Measurements from ENCODE around the gene ACBD3.
A peak's percentile ranks its signal among the peaks of the same experiment; 100 is the strongest.

Gene ACBD3

GRCh38 chr1:226223157-226223785 lies 36.7 kb upstream of the ACBD3 start, which contains the start of gene MIXL1:
Gene MIXL1 (plus strand): TSS chr1:226223664. CDS start chr1:226223682, 18 bp downstream.
- Mint-ChIP-seq H3K27ac (no peak within 1 kb of the TSS), H3K9me3 (no peaks in the 10 kb centered on the region), H3K36me3 (ENCODE audit: low read depth) (peaks cover 7% of the 10 kb centered on the region), H3K27me3 (ENCODE audit: low read depth, poor library complexity) (peaks cover 5% of the 10 kb centered on the region), H3K4me1 (peaks cover 32% of the 10 kb centered on the region), H3K4me3 (peak within 1 kb of the TSS; percentile 87)
- DNase-seq: peak; percentile 70
- no peak for TF ChIP-seq CTCF (IDR thresholded peaks at IDR 0.05)

DNA sequence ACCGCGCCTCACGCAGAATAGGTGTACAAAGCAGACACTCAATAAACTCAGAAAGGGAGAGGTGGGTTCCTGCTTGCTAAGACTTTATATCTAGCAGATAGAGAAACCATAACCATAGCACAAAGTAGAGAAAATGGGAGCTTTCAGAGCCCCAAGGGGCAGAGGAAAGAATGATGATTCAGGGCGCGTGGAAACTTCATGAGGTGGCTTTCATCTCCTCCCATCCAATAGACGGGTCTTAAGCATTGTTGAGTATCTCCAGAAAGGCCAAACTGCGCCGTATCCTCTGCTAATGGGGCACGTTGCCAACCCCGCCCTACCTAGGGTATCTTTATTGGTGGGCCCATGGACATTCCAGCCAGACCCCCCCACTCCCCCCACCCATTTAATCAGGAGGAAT lies 36.1 kb upstream of the ACBD3 start:
- no peak for TF ChIP-seq CTCF (IDR thresholded peaks at IDR 0.05)
- DNase-seq: no peak
- Mint-ChIP-seq H3K27ac (no peak overlapping the region), H3K9me3 (no peaks in the 10 kb centered on the region), H3K27me3 (ENCODE audit: low read depth, poor library complexity) (peaks cover 5% of the 10 kb centered on the region), H3K4me3 (peak overlapping the region; percentile 71), H3K36me3 (ENCODE audit: low read depth) (peaks cover 7% of the 10 kb centered on the region), H3K4me1 (peaks cover 34% of the 10 kb centered on the region)

DNA sequence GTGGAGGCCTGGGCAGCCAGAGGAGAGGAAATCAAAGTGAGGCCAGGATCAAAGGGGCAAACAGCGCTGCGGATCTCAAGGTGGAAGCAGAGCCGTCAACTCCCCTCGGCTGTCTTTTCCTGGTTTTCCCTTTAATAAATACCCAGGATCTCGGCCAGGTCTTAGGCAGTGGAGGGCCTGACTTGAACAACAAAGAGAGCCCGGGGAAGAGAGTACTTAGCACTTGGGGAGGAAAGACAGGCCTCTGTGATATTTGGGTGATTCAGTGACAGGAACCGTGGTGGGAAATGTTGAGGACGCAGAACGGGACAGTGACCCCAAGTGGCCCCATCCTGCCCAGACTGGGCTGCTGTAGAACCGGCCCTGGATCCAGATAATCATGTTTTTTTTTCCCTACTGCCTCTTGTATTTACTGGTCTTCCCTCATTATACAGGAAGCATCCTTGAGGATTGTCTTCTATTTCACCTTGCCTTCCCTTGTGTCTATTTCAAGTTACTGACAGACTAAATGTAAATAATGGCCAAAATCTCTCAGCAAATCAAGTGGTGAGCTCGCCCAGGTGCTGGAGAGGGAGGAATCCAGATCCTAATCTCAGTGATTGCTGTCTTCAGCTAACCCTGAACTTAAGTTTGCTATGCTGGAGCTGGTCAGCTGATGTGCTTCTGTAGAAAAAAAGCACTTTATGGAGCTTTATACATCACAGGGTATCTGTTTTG lies 34.1 kb upstream of the ACBD3 start:
- no peak for DNase-seq
- H3K4me3 Mint-ChIP-seq: peak overlapping the region; percentile 8
- H3K9me3 Mint-ChIP-seq: no peaks in the 10 kb centered on the region
- peaks cover under 1% of the 10 kb centered on the region for H3K36me3 Mint-ChIP-seq (ENCODE audit: low read depth)
- peaks cover 5% of the 10 kb centered on the region for H3K27me3 Mint-ChIP-seq (ENCODE audit: low read depth, poor library complexity)
- peaks cover 48% of the 10 kb centered on the region for H3K4me1 Mint-ChIP-seq
- peak overlapping the region; percentile 3 for H3K27ac Mint-ChIP-seq
- no peak for TF ChIP-seq CTCF (IDR thresholded peaks at IDR 0.05)

DNA sequence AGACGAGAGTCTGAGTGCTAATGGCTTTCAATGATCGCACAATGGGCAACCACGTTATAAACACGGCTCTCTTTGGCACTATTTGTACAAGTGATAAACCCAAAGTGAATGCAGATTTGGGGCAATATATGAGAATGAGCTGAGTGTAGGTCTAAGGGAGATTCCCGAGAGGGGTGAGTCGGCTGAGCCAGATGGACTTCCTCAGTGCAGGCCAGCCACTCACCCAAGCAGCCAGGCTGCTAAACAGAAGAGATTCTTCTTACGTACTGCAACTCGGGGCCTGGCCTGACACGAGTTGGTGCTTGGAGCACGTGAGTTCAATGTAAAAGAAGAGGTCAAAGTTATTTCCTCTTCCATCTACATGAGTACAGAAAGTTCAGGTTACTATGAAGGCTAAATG lies 30.7 kb upstream of the ACBD3 start:
- Mint-ChIP-seq H3K27me3 (ENCODE audit: low read depth, poor library complexity) (peaks cover 4% of the 10 kb centered on the region), H3K4me1 (peaks cover 56% of the 10 kb centered on the region), H3K9me3 (no peaks in the 10 kb centered on the region), H3K27ac (peak overlapping the region; percentile 50), H3K4me3 (no peak overlapping the region), H3K36me3 (ENCODE audit: low read depth) (no peaks in the 10 kb centered on the region)
- TF ChIP-seq CTCF (IDR thresholded peaks at IDR 0.05): no peak
- no peak for DNase-seq

GRCh38 chr1:226216056-226216455 lies 29.5 kb upstream of the ACBD3 start:
- Mint-ChIP-seq H3K4me3 (no peak overlapping the region), H3K4me1 (peaks cover 57% of the 10 kb centered on the region), H3K9me3 (no peaks in the 10 kb centered on the region), H3K27ac (peak overlapping the region; percentile 24), H3K36me3 (ENCODE audit: low read depth) (no peaks in the 10 kb centered on the region), H3K27me3 (ENCODE audit: low read depth, poor library complexity) (peaks cover 4% of the 10 kb centered on the region)
- DNase-seq: no peak
- TF ChIP-seq CTCF (IDR thresholded peaks at IDR 0.05): no peak
